HepG2 (cell line): Measurements from ENCODE around the gene GMEB2. TPM values are rescaled to one million over a fixed set of nuclear protein-coding genes. Genes with fewer than 3 reads are reported as not detected.

Experiments used
- ELF3 ChIP-seq: IDR thresholded peaks from 2 replicates; pipeline ENCODE4 v1.6.1; 2016; ENCODE audit warnings: missing genetic modification reagents, missing compliant biosample characterization
- ESRRA ChIP-seq: sonication (generic); formaldehyde crosslinking; IDR thresholded peaks from 2 replicates; pipeline ENCODE4 v1.5.1; 2020; ENCODE audit warnings: mild to moderate bottlenecking, low read depth, missing genetic modification reagents
- GTF2F1 ChIP-seq: fragments of 150-350 bp; IDR thresholded peaks from 2 replicates; pipeline ENCODE4 v1.6.1; 2014; ENCODE audit warnings: low read length
- HNF1B ChIP-seq: sonication (generic); formaldehyde crosslinking; IDR thresholded peaks from 2 replicates; pipeline ENCODE4 v1.5.1; 2020; ENCODE audit warnings: mild to moderate bottlenecking, moderate library complexity, missing genetic modification reagents
- HOXA9 ChIP-seq: sonication (generic); formaldehyde crosslinking; IDR thresholded peaks from 2 replicates; pipeline ENCODE4 v1.8.1; 2022; ENCODE audit warnings: missing genetic modification reagents, mild to moderate bottlenecking, moderate library complexity, borderline replicate concordance
- JUN ChIP-seq: sonication (generic); formaldehyde crosslinking; IDR thresholded peaks from 2 replicates; pipeline ENCODE4 v1.4.0; 2020; ENCODE audit warnings: mild to moderate bottlenecking, missing genetic modification reagents
- RBAK ChIP-seq: sonication (generic); formaldehyde crosslinking; IDR thresholded peaks from 2 replicates; pipeline ENCODE4 v1.5.1; 2020; ENCODE audit warnings: mild to moderate bottlenecking, missing genetic modification reagents
- RBM22 ChIP-seq: fragments of 200-400 bp; formaldehyde crosslinking; optimal IDR thresholded peaks from 2 replicates; pipeline ENCODE3; 2017; ENCODE audit warnings: mild to moderate bottlenecking, low read length, moderate library complexity
- SP140L ChIP-seq: sonication (generic); formaldehyde crosslinking; IDR thresholded peaks from 2 replicates; pipeline ENCODE4 v1.4.0; 2020; ENCODE audit warnings: missing genetic modification reagents, borderline replicate concordance
- STAT5B ChIP-seq: sonication (generic); formaldehyde crosslinking; IDR thresholded peaks from 2 replicates; pipeline ENCODE4 v1.4.0; 2020; ENCODE audit warnings: missing genetic modification reagents
- TCF7L2 ChIP-seq: IDR thresholded peaks from 2 replicates; pipeline ENCODE4 v1.6.1; 2011; ENCODE audit warnings: mild to moderate bottlenecking, low read depth, low read length, moderate library complexity
- TEAD2 ChIP-seq: sonication (generic); formaldehyde crosslinking; IDR thresholded peaks from 2 replicates; pipeline ENCODE4 v1.9.0; 2021; ENCODE audit warnings: missing genetic modification reagents
- TFDP1 ChIP-seq: IDR thresholded peaks from 2 replicates; pipeline ENCODE4 v1.6.1; 2016; ENCODE audit warnings: missing compliant biosample characterization, missing genetic modification reagents, borderline replicate concordance
- ZBTB7B ChIP-seq: sonication (generic); formaldehyde crosslinking; IDR thresholded peaks from 2 replicates; pipeline ENCODE4 v1.4.0; 2020; ENCODE audit warnings: missing genetic modification reagents
- ZFX ChIP-seq: sonication (generic); formaldehyde crosslinking; IDR thresholded peaks from 2 replicates; pipeline ENCODE4 v1.4.0; 2020; ENCODE audit warnings: mild to moderate bottlenecking, low read depth, missing genetic modification reagents, moderate library complexity
- ZNF362 ChIP-seq: sonication (generic); formaldehyde crosslinking; IDR thresholded peaks from 2 replicates; pipeline ENCODE4 v1.4.0; 2020; ENCODE audit warnings: missing genetic modification reagents, mild to moderate bottlenecking, borderline replicate concordance
- ZNF513 ChIP-seq: sonication (generic); formaldehyde crosslinking; conservative IDR thresholded peaks from 2 replicates; pipeline ENCODE4 v1.5.0; 2020; ENCODE audit warnings: missing genetic modification reagents
- ZNF563 ChIP-seq: sonication (generic); formaldehyde crosslinking; IDR thresholded peaks from 2 replicates; pipeline ENCODE4 v1.8.0; 2022; ENCODE audit warnings: mild to moderate bottlenecking, moderate library complexity, missing genetic modification reagents
- ZNF7 ChIP-seq: IDR thresholded peaks from 2 replicates; pipeline ENCODE4 v1.6.1; 2016; ENCODE audit warnings: missing biosample characterization, missing genetic modification reagents
- ZNF850 ChIP-seq: sonication (generic); formaldehyde crosslinking; conservative IDR thresholded peaks from 2 replicates; pipeline ENCODE4 v1.9.0; 2021; ENCODE audit warnings: mild to moderate bottlenecking, missing genetic modification reagents
- polyA plus RNA-seq, 8 experiments: library from polyadenylated mRNA; depleted of rRNA in 3 of 8; stranded (reverse) in 7 of 8; unstranded in 1 of 8; fragments of >200 nt; fragmentation: Illumina TruSeq in 4 of 8; extraction: Trizol in 4 of 8; gene quantifications; 2 replicates each; pipeline versions ENCODE4 v1.2.1 to v1.2.3, GENCODE V29; 2011 to 2016; ENCODE audit warnings: low read depth in 4 of 8, missing spikeins in 1 of 8, mixed read lengths in 1 of 8; ENCODE audit not compliant: insufficient read depth in 1 of 8
- total RNA-seq, 5 experiments: library from RNA; depleted of rRNA; stranded (reverse); fragments of >200 nt; fragmentation: Illumina TruSeq; extraction: Trizol; gene quantifications; 2 replicates each; pipeline ENCODE4 v1.2.3, GENCODE V29; 2016; ENCODE audit warnings: low read depth in 1 of 5
- TF ChIP-seq, protein P1 (sequence below): sonication (generic); formaldehyde crosslinking; IDR thresholded peaks from 2 replicates; pipeline ENCODE4 v1.4.0; 2020; ENCODE audit warnings: missing genetic modification reagents, borderline replicate concordance
- TF ChIP-seq, protein P2 (sequence below): sonication (generic); formaldehyde crosslinking; IDR thresholded peaks from 2 replicates; pipeline ENCODE4 v1.5.1; 2020; ENCODE audit warnings: missing genetic modification reagents, mild to moderate bottlenecking, borderline replicate concordance

The GMEB2 gene
- total and polyA plus RNA-seq, 2 of the 13 experiments (the other 11 are each of a cell fraction or from before 2014, with no cell fraction given): 10.6 to 12.4 TPM

DNA sequence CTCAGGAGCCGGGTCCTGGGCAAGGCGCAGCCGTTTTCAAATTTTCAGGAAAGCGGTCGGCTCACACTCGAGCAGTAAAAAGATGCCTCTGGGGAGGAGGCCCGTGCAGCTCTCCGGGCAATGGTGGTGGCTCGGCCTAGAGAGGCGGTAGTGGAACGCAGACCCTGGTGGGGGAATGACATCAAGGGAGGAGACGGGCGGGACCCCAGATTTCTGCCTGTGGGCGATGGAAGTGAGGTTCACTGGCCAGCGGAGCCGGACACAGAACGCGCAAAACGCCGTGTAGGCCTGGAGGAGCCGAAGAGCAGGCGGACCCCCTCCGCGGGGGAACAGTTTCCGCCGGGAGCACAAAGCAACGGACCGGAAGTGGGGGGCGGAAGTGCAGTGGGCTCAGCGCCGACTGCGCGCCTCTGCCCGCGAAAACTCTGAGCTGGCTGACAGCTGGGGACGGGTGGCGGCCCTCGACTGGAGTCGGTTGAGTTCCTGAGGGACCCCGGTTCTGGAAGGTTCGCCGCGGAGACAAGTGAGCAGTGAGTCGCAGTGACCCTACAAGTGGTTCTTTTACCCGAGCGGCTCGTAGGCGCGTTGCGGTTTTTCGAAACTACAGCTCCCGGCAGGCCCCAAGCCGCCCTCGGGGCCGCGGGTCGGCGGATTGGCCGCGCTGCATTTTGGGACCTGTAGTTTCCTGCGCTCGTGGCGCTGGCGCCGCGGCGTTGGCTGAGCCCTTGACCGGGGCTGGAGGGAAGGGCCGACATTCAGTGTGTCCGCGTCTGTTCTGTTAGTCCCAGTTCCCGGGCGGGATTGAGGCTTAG, 31.2 kb upstream of the GMEB2 start, which contains the start of gene RTEL1 (continued):
- TF ChIP-seq ZNF850 (CRISPR knock-in tag): peak; percentile 96
- TF ChIP-seq, protein P1, sequence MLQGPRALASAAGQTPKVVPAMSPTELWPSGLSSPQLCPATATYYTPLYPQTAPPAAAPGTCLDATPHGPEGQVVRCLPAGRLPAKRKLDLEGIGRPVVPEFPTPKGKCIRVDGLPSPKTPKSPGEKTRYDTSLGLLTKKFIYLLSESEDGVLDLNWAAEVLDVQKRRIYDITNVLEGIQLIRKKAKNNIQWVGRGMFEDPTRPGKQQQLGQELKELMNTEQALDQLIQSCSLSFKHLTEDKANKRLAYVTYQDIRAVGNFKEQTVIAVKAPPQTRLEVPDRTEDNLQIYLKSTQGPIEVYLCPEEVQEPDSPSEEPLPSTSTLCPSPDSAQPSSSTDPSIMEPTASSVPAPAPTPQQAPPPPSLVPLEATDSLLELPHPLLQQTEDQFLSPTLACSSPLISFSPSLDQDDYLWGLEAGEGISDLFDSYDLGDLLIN (CRISPR knock-in tag): peak; percentile 86; the same call in 1 of the 2 replicates
- peak; percentile 71; the same call in 1 of the 2 replicates for TF ChIP-seq GTF2F1
- TF ChIP-seq TEAD2 (CRISPR knock-in tag): peak; percentile 85
- peak; percentile 99 for TF ChIP-seq ZNF513
- peak; percentile 94 for TF ChIP-seq TFDP1 (CRISPR knock-in tag)
- TF ChIP-seq, protein P2, sequence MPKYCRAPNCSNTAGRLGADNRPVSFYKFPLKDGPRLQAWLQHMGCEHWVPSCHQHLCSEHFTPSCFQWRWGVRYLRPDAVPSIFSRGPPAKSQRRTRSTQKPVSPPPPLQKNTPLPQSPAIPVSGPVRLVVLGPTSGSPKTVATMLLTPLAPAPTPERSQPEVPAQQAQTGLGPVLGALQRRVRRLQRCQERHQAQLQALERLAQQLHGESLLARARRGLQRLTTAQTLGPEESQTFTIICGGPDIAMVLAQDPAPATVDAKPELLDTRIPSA (CRISPR knock-in tag): peak; percentile 89; the same call in 1 of the 2 replicates
- TF ChIP-seq ZNF7 (CRISPR knock-in tag): peak; percentile 54
- TF ChIP-seq TCF7L2: no peak
- TF ChIP-seq RBM22: peak; percentile 79
- peak; percentile 78 for TF ChIP-seq ELF3 (CRISPR knock-in tag)
- TF ChIP-seq ZNF563 (CRISPR knock-in tag): peak; percentile 72
- TF ChIP-seq ZBTB7B: peak; percentile 40; the same call in 1 of the 2 replicates
- peak; percentile 100 for TF ChIP-seq ZFX (CRISPR knock-in tag)
- peak; percentile 95; the same call in 1 of the 2 replicates for TF ChIP-seq HNF1B (CRISPR knock-in tag)
- TF ChIP-seq ESRRA (CRISPR knock-in tag): peak; percentile 36; the same call in 1 of the 2 replicates
- peak; percentile 69; the same call in 1 of the 2 replicates for TF ChIP-seq SP140L (CRISPR knock-in tag)
- no peak for TF ChIP-seq RBAK
- no peak for TF ChIP-seq HOXA9 (CRISPR knock-in tag)
- peak; percentile 59; the same call in 1 of the 2 replicates for TF ChIP-seq JUN
- TF ChIP-seq ZNF362 (CRISPR knock-in tag): no peak
- peak; percentile 96; the same call in 1 of the 2 replicates for TF ChIP-seq STAT5B (CRISPR knock-in tag)
